GM12801 (cell line): ENCODE results near the gene ASCL5.

Experiments used
- CTCF ChIP-seq: IDR thresholded peaks from one replicate; pipeline ENCODE4 v1.5.1; 2011; ENCODE audit warnings: control low read depth; ENCODE audit not compliant: insufficient read length; ENCODE audit errors: extremely low read depth

ASCL5 gene

GRCh38 chr1:201116091-201116490 lies 10.9 kb downstream of the ASCL5 start:
- TF ChIP-seq CTCF: no peak

GRCh38 chr1:201115390-201115937 lies 11.5 kb downstream of the ASCL5 start:
- no peak for TF ChIP-seq CTCF

- no peak for TF ChIP-seq CTCF
Measured at GRCh38 chr1:201114245-201115131, 12.5 kb downstream of the ASCL5 start.

GRCh38 chr1:201113451-201114244 lies 13.3 kb downstream of the ASCL5 start:
- TF ChIP-seq CTCF: no peak

GRCh38 chr1:201112926-201113325 lies 14.1 kb downstream of the ASCL5 start:
- TF ChIP-seq CTCF: no peak

- no peak for TF ChIP-seq CTCF
Measured at GRCh38 chr1:201112173-201112731, 14.7 kb downstream of the ASCL5 start, which contains the start of gene CACNA1S. Gene CACNA1S (minus strand): TSS chr1:201112426. CDS start chr1:201112339, 87 bp downstream.

- TF ChIP-seq CTCF: no peak
Measured at GRCh38 chr1:201111672-201112071, 15.3 kb downstream of the ASCL5 start.
